OCI-LY1 (cell line): Measurements from ENCODE around the gene DGLUCY.

Experiments
- H2AFZ ChIP-seq: fragments of 200-600 bp; sonication (generic), shearing (Covaris generic); 2 replicates; pipeline ENCODE4 v1.6.0; 2014; ENCODE audit warnings: antibody characterized with exemption, mild to moderate bottlenecking, low read length
- H3F3A ChIP-seq: fragments of 200-600 bp; sonication (generic), shearing (Covaris generic); 2 replicates; pipeline ENCODE4 v1.6.0; 2014; ENCODE audit warnings: mild to moderate bottlenecking, antibody characterized with exemption, low read length, moderate library complexity; ENCODE audit not compliant: insufficient read depth
- H3K27ac ChIP-seq: fragments of 200-600 bp; sonication (generic); 2 replicates; pipeline ENCODE4 v1.5.1; 2014; ENCODE audit warnings: low read length, mixed run types, mild to moderate bottlenecking, low read depth; ENCODE audit not compliant: poor library complexity, severe bottlenecking
- H3K27me3 ChIP-seq: fragments of 200-600 bp; sonication (generic); 2 replicates; pipeline ENCODE4 v1.6.0; 2014; ENCODE audit warnings: antibody characterized with exemption, mild to moderate bottlenecking, low read length, moderate library complexity; ENCODE audit not compliant: insufficient read depth
- H3K36me3 ChIP-seq: fragments of 200-600 bp; sonication (generic); 2 replicates; pipeline ENCODE4 v1.6.1; 2014; ENCODE audit warnings: mild to moderate bottlenecking, antibody characterized with exemption, low read length, moderate library complexity, mixed read lengths; ENCODE audit not compliant: insufficient read depth
- H3K4me1 ChIP-seq: fragments of 200-600 bp; sonication (generic); 2 replicates; pipeline ENCODE4 v1.5.1; 2014; ENCODE audit warnings: mild to moderate bottlenecking, low read length, moderate library complexity; ENCODE audit not compliant: insufficient read depth, severe bottlenecking
- H3K4me2 ChIP-seq: fragments of 200-600 bp; sonication (generic), shearing (Covaris generic); 2 replicates; pipeline ENCODE4 v1.6.1; 2014; ENCODE audit warnings: low read length
- H3K4me3 ChIP-seq: fragments of 200-600 bp; sonication (generic); 2 replicates; pipeline ENCODE4 v1.5.1; 2014; ENCODE audit warnings: low read length, low read depth, mild to moderate bottlenecking, mixed read lengths; ENCODE audit not compliant: poor library complexity, severe bottlenecking
- H3K79me2 ChIP-seq: fragments of 200-600 bp; shearing (Covaris generic); 2 replicates; pipeline ENCODE4 v1.6.1; 2016; ENCODE audit warnings: mixed run types, low read length, mixed read lengths; ENCODE audit not compliant: insufficient read depth
- H3K9ac ChIP-seq: fragments of 200-600 bp; sonication (generic), shearing (Covaris generic); 2 replicates; pipeline ENCODE4 v1.6.1; 2014; ENCODE audit warnings: mild to moderate bottlenecking, low read length, mixed read lengths
- H3K9me2 ChIP-seq: fragments of 200-600 bp; sonication (generic), shearing (Covaris generic); 2 replicates; pipeline ENCODE4 v1.6.1; 2014; ENCODE audit warnings: low read depth, mild to moderate bottlenecking, low read length, mixed read lengths
- H3K9me3 ChIP-seq: fragments of 200-600 bp; shearing (Covaris generic); 2 replicates; pipeline ENCODE4 v1.6.1; 2014; ENCODE audit warnings: low read length, mixed read lengths
- H4K20me1 ChIP-seq: fragments of 200-600 bp; sonication (generic), shearing (Covaris generic); 2 replicates; pipeline ENCODE4 v1.6.0; 2016; ENCODE audit warnings: mild to moderate bottlenecking, low read length; ENCODE audit not compliant: insufficient read depth
- CTCF ChIP-seq: fragments of 200-600 bp; sonication (generic), shearing (Covaris generic); IDR thresholded peaks from 2 replicates; pipeline ENCODE4 v1.5.1; 2017; ENCODE audit warnings: mild to moderate bottlenecking, antibody characterized with exemption, low read length, moderate library complexity, mixed read lengths
- EZH2 ChIP-seq: fragments of 200-600 bp; sonication (generic), shearing (Covaris generic); IDR thresholded peaks from 2 replicates; pipeline ENCODE4 v1.8.0; 2017; ENCODE audit warnings: borderline replicate concordance, mixed run types, mild to moderate bottlenecking, antibody characterized with exemption, low read length, moderate library complexity, mixed read lengths

The DGLUCY gene

GRCh38 chr14:91273885-91274273, 160.0 kb downstream of the DGLUCY start:
- H4K20me1 ChIP-seq = no peaks in the 10 kb centered on the region
- H3K9ac ChIP-seq = no peak overlapping the region
- no peak overlapping the region for H3K4me3 ChIP-seq
- no peaks in the 10 kb centered on the region for H3K27me3 ChIP-seq
- no peaks in the 10 kb centered on the region for H3K9me3 ChIP-seq
- no peak overlapping the region for H3K27ac ChIP-seq
- H3K79me2 ChIP-seq = no peaks in the 10 kb centered on the region
- no peak overlapping the region for H2AFZ ChIP-seq
- no peaks in the 10 kb centered on the region for H3K9me2 ChIP-seq
- H3K4me1 ChIP-seq = no peaks in the 10 kb centered on the region
- H3F3A ChIP-seq = no peaks in the 10 kb centered on the region
- H3K4me2 ChIP-seq = no peak overlapping the region
- TF ChIP-seq EZH2 = no peak
- TF ChIP-seq CTCF = no peak
- peaks cover 90% of the 10 kb centered on the region for H3K36me3 ChIP-seq

- no peaks in the 10 kb centered on the region for H3K9me3 ChIP-seq
- H2AFZ ChIP-seq = no peak overlapping the region
- H3F3A ChIP-seq = no peaks in the 10 kb centered on the region
- TF ChIP-seq EZH2 (no peak), CTCF (no peak)
- no peak overlapping the region for H3K4me2 ChIP-seq
- H3K9me2 ChIP-seq = no peaks in the 10 kb centered on the region
- no peak overlapping the region for H3K9ac ChIP-seq
- H3K36me3 ChIP-seq = peaks cover 91% of the 10 kb centered on the region
- no peaks in the 10 kb centered on the region for H3K79me2 ChIP-seq
- peaks cover 6% of the 10 kb centered on the region for H3K4me1 ChIP-seq
- no peak overlapping the region for H3K27ac ChIP-seq
- no peaks in the 10 kb centered on the region for H3K27me3 ChIP-seq
- no peaks in the 10 kb centered on the region for H4K20me1 ChIP-seq
- H3K4me3 ChIP-seq = no peak overlapping the region
Observed at GRCh38 chr14:91274796-91275195, 160.9 kb downstream of the DGLUCY start.
